A549 treated with DMSO at 1 μM for 4 hours (cell line): Measurements from ENCODE around the gene LCE1E. TPM values are rescaled to one million over a fixed set of nuclear protein-coding genes. Genes with fewer than 3 reads are reported as not detected.

Source experiments
- total RNA-seq: library from RNA; stranded (reverse); fragments of 200-300 nt; extraction: Qiagen RNA extraction; gene quantifications from 5 replicates; pipeline ENCODE4 v1.2.3, GENCODE V29; 2022; ENCODE audit warnings: low read depth

Gene LCE1E
- total RNA-seq = 0.08 TPM in 1 of 5 replicates, not detected in the others

DNA sequence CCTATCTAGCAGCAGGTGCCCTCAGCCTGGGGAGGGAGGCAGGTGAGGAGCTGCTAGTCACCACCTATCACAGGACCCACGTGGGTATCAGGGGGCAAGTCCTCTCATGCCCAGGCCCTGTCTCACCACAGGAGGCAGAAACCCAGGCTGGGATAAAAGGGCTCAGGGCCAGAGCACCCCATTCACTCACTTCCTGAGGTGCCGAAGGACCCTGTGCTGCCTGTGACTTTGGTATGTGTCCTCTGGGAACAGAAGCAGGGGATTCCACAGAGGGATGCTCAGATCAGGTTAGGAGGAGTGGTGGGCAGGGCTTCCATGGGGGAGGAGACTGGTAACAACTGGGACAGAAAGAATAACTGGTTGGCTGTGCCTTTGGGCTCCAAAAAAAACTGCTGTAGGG, at the start of gene LCE1E:
TSS of gene LCE1E (plus strand) at position 181 of the 400 bp plus-strand sequence. CDS start 1,043 bp downstream, outside the sequence.

GRCh38 chr1:152757747-152758146, 28.3 kb upstream of the LCE1E start, which contains the start of gene KPRP:
Gene KPRP (plus strand): TSS chr1:152758025. CDS start chr1:152759589, 1,564 bp downstream.

DNA sequence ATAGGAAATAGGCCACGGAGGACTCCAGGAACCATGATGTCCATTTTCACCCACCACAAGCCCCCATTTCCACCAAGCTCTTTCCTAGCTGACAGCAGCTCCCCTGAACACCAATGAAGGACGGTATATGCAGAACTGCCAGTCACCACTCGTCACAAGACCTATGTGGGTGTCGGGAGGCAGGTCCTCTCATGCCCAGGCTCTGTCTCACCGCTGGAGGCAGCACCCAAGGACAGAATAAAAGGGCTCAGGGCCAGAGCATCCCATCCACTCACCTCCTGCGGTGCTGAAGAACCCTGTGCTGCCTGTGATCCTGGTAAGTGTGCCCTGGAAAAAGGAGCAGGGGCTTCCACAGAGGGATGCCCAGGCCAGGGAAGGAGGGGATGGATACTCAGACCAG, 11.2 kb upstream of the LCE1E start, which contains the start of gene LCE1F:
TSS of gene LCE1F (plus strand) at position 266 of the 400 bp plus-strand sequence. CDS start 1,232 bp downstream, outside the sequence.

GRCh38 chr1:152796421-152796820, 10.4 kb downstream of the LCE1E start, which contains the start of gene LCE1D:
Gene LCE1D (plus strand): TSS chr1:152796721. CDS start chr1:152797795, 1,074 bp downstream.

GRCh38 chr1:152806576-152806975, 20.5 kb downstream of the LCE1E start, which contains the start of gene LCE1C:
Gene LCE1C (minus strand): TSS chr1:152806651. CDS start chr1:152805478, 1,173 bp downstream.

GRCh38 chr1:152811671-152812070, 25.6 kb downstream of the LCE1E start, which contains the start of gene LCE1B:
Gene LCE1B (plus strand): TSS chr1:152811971. CDS start chr1:152812447, 476 bp downstream.

DNA sequence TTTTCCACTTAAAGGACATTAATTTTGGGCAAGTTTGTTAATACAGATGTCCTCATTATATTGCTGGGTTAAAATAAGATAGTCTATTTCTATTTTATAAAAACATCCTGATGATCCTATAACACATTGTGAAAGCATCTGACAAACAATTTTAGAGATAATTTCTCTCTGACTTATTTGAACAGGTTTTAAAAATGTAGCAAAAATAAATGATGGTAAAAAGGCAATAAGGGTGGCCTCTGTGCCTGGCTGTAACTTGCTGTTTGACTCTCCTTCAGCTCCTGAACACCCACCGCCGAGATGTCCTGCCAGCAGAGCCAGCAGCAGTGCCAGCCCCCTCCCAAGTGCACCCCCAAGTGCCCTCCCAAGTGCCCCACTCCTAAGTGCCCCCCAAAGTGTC, 41.1 kb downstream of the LCE1E start, which contains the start of gene LCE1A:
TSS of gene LCE1A (plus strand) at position 301 of the 400 bp plus-strand sequence. CDS start at position 301, 0 bp downstream.

Other genes with a start within 250 kb of the LCE1E start
- not detected in 5 replicates for gene LCE3E, start 219.5 kb upstream of the LCE1E start, total RNA-seq
- 0.69 to 1.3 TPM (median 0.88 TPM) in 5 replicates for gene LCE3D, start 205.7 kb upstream of the LCE1E start, total RNA-seq
- not detected in 5 replicates for gene LCE3C, start 186.0 kb upstream of the LCE1E start, total RNA-seq
- gene LCE3B, start 172.4 kb upstream of the LCE1E start, total RNA-seq = not detected in 5 replicates
- not detected in 5 replicates for gene LCE3A, start 163.2 kb upstream of the LCE1E start, total RNA-seq
- not detected in 5 replicates for gene LCE2D, start 122.9 kb upstream of the LCE1E start, total RNA-seq
- gene LCE2C, start 111.0 kb upstream of the LCE1E start, total RNA-seq = not detected in 5 replicates
- gene LCE2B, start 100.1 kb upstream of the LCE1E start, total RNA-seq = not detected in 5 replicates
- gene LCE2A, start 87.9 kb upstream of the LCE1E start, total RNA-seq = not detected in 5 replicates
- gene LCE4A, start 78.1 kb upstream of the LCE1E start, total RNA-seq = not detected in 5 replicates
- not detected in 5 replicates for gene KPRP, start 28.2 kb upstream of the LCE1E start, total RNA-seq
- gene LCE1F, start 11.1 kb upstream of the LCE1E start, total RNA-seq = not detected in 5 replicates
- gene LCE1D, start 10.5 kb downstream of the LCE1E start, total RNA-seq = not detected in 5 replicates
- not detected in 5 replicates for gene LCE1C, start 20.4 kb downstream of the LCE1E start, total RNA-seq
- not detected in 5 replicates for gene LCE1B, start 25.7 kb downstream of the LCE1E start, total RNA-seq
- gene LCE1A, start 41.2 kb downstream of the LCE1E start, total RNA-seq = not detected in 5 replicates
- gene LCE6A, start 56.6 kb downstream of the LCE1E start, total RNA-seq = not detected in 5 replicates
- not detected in 5 replicates for gene LCE7A, start 73.7 kb downstream of the LCE1E start, total RNA-seq
- gene SMCP, start 92.1 kb downstream of the LCE1E start, total RNA-seq = not detected in 5 replicates
- 0.04 to 0.07 TPM in 2 of 5 replicates, not detected in the others for gene IVL, start 122.3 kb downstream of the LCE1E start, total RNA-seq
- not detected in 5 replicates for gene SPRR5, start 160.9 kb downstream of the LCE1E start, total RNA-seq
- not detected in 5 replicates for gene SPRR4, start 184.4 kb downstream of the LCE1E start, total RNA-seq
- gene SPRR1A, start 197.8 kb downstream of the LCE1E start, total RNA-seq = not detected in 5 replicates
- not detected in 5 replicates for gene SPRR3, start 215.5 kb downstream of the LCE1E start, total RNA-seq
- not detected in 5 replicates for gene SPRR1B, start 244.9 kb downstream of the LCE1E start, total RNA-seq